HPDE6-E6E7 (cell line): ENCODE data around the gene MRPL48.
"Not testable (repeated sequence)": the region's sequence is repeated elsewhere in the genome, so short reads cannot be mapped to it uniquely, and the experiment has no call there.

ENCODE experiments used
- DNase-seq: peaks from one replicate; pipeline ENCODE4 v3.0.0; 2011; ENCODE audit warnings: missing footprints; ENCODE audit errors: extremely low spot score

MRPL48 gene

GRCh38 chr11:73779084-73779902, 8.4 kb upstream of the MRPL48 start:
- DNase-seq: peak; percentile 97

GRCh38 chr11:73781303-73781702, 6.4 kb upstream of the MRPL48 start:
- no peak for DNase-seq

- no peak for DNase-seq
Observed at GRCh38 chr11:73783483-73784020, 4.1 kb upstream of the MRPL48 start.

GRCh38 chr11:73784080-73784634, 3.5 kb upstream of the MRPL48 start:
- DNase-seq: no peak

GRCh38 chr11:73784734-73785133, 2.9 kb upstream of the MRPL48 start:
- no peak for DNase-seq

GRCh38 chr11:73785467-73785866, 2.2 kb upstream of the MRPL48 start:
- DNase-seq: not testable (repeated sequence)

GRCh38 chr11:73787051-73787642, 527 bp upstream of the MRPL48 start:
- no peak for DNase-seq

- DNase-seq: no peak
Observed at GRCh38 chr11:73789279-73789670, 1.6 kb downstream of the MRPL48 start.

- no peak for DNase-seq
Observed at GRCh38 chr11:73792584-73792983, 4.9 kb downstream of the MRPL48 start.

- DNase-seq: no peak
Observed at GRCh38 chr11:73795925-73796632, 8.4 kb downstream of the MRPL48 start.

- DNase-seq: no peak
Observed at GRCh38 chr11:73797457-73797856, 9.8 kb downstream of the MRPL48 start.

- DNase-seq: no peak
Observed at GRCh38 chr11:73800276-73800806, 12.7 kb downstream of the MRPL48 start.

- no peak for DNase-seq
Observed at GRCh38 chr11:73801136-73801535, 13.5 kb downstream of the MRPL48 start.

GRCh38 chr11:73804712-73805111, 17.0 kb downstream of the MRPL48 start:
- no peak for DNase-seq

- no peak for DNase-seq
Observed at GRCh38 chr11:73808052-73808451, 20.4 kb downstream of the MRPL48 start.

GRCh38 chr11:73810637-73811036, 23.0 kb downstream of the MRPL48 start:
- no peak for DNase-seq

GRCh38 chr11:73812234-73812633, 24.6 kb downstream of the MRPL48 start:
- no peak for DNase-seq

- DNase-seq: no peak
Observed at GRCh38 chr11:73814812-73815211, 27.1 kb downstream of the MRPL48 start.

- DNase-seq: no peak
Observed at GRCh38 chr11:73818846-73819245, 31.2 kb downstream of the MRPL48 start.

GRCh38 chr11:73830261-73830660, 42.6 kb downstream of the MRPL48 start:
- DNase-seq: no peak

- no peak for DNase-seq
Observed at GRCh38 chr11:73833067-73833466, 45.4 kb downstream of the MRPL48 start.
